ENCODE results near the gene INCENP. TPM values are rescaled to one million over a fixed set of nuclear protein-coding genes. Genes with fewer than 3 reads are reported as not detected.

INCENP gene
- total RNA-seq, 3 donors from 2014 or later = 29.9 to 36.1 (median 32.6) TPM

Other genes with a start within 250 kb of the INCENP start
- gene FADS3, start 232.5 kb upstream of the INCENP start, total RNA-seq = 10 to 100 TPM in 2 of 3 donors, 1 to 10 TPM in 1; 8.4 to 21.0 (median 11.5) TPM
- gene RAB3IL1, start 206.4 kb upstream of the INCENP start, total RNA-seq = 10 to 100 TPM in 2 of 3 donors, 1 to 10 TPM in 1; 2.6 to 15.0 (median 11.8) TPM
- 1 to 10 TPM in 2 of 3 donors, under 1 TPM in 1; 0.41 to 2.8 (median 1.8) TPM for gene BEST1, start 173.7 kb upstream of the INCENP start, total RNA-seq
- gene FTH1, start 156.4 kb upstream of the INCENP start, total RNA-seq = 1,000 to 10,000 TPM; 3,081 to 6,795 (median 5,370) TPM
- gene SCGB1D1, start 66.2 kb downstream of the INCENP start, total RNA-seq = not detected
- 1 to 10 TPM; 1.5 to 9.8 (median 5.4) TPM for gene SCGB2A1, start 84.7 kb downstream of the INCENP start, total RNA-seq
- not detected for gene SCGB1D2, start 118.2 kb downstream of the INCENP start, total RNA-seq
- gene SCGB2A2, start 146.1 kb downstream of the INCENP start, total RNA-seq = not detected
- not detected for gene SCGB1D4, start 175.1 kb downstream of the INCENP start, total RNA-seq
- gene ASRGL1, start 213.4 kb downstream of the INCENP start, total RNA-seq = 10 to 100 TPM; 12.2 to 66.7 (median 13.9) TPM